ENCODE results near the gene CAV3.

The CAV3 gene

DNA sequence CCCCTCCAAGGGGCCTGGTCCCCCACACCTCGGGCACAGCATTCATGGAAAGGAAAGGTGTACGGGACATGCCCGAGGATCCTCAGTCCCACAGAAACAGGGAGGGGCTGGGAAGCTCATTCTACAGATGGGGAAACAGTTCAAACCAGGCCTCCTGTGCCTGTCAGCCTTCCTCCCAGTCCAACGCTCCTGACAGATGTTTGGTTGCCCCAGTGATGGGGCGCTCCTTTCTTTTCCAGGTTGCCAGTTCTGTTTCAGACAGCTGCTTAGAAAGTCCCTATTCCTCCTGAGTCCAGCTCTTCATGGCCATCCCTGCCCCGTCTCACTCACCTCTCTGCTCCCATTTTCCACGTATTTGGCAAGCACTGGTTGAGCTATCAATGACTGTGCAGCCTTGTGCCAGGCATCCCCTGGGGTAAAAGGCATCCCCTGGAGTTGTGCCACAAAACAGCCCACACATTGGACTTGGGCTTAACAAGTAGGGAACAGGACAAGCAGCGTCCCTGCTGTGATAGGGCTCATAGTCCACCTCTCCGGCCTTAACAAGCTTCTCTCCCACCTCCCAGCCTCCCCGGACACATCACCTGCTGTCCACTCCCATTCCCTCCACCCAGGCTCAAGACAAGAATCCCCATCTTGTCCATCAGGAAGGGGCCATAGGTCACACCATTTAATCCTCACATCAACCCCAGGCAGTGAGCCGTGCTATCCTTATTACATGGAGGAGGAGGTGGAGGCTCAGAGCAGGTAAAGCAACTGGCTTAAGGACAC is 29.2 kb downstream of the CAV3 start:
- DNase-seq (ENCODE audit: low spot score), result no peak

DNA sequence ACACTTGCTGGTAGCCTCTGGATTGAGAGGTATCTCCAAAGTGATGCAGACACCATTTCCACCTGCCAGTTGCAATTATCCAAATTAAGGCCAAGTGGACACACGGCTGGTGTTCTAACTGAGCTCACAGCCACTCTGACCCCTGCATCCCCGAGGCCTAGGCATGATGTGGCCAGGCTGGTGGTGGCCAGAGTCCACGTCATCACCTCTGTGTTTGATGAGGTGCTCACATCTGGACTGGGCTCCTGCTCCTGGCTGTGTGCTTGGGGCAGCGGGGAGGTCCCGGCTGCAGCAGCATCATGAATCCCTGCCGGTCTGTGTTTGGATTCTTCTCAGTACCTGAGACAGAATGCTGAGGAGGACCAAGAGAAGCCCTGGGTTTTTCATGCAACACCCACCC is 30.9 kb downstream of the CAV3 start:
- DNase-seq (ENCODE audit: low spot score), result no peak

DNA sequence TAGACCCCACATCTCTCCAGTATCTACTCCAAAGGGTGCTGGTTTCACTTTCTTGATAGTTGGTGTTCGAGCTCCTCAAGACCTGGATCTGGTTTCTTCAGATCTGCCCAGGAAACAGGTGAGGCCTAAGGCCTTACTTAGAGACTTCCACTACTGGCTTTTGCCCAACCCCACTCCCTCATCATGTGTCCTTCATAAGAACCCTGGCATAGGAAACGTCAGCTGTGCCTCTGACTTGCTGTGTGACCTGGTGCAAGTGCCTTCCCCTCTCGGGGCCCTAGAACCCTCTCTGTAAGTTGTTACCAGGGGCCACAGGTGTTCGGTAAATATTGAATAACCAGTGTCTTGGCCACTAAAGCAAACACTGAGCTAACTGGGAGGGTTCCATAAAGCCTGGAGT is 31.9 kb downstream of the CAV3 start:
- DNase-seq (ENCODE audit: low spot score), result no peak

DNA sequence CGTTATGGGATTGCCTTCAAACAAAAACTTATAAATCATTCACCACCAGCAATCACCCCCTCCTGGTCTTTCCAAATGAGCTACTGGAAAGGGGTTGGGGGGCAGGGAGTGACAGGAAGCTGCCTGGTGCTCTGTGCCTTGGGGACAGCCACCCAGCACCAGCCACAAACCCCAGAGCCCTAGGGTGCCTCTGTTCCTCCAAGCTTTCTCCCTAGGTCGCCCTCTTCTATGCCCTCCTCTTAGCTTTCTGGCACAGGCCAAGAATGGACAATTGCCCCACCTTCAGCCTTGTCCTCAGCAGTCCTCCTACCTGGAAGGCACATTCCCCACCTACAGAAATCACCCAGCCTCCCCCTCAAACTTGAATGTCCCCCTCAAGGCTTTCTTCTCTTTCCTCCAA is 32.5 kb downstream of the CAV3 start:
- DNase-seq (ENCODE audit: low spot score), result no peak

DNA sequence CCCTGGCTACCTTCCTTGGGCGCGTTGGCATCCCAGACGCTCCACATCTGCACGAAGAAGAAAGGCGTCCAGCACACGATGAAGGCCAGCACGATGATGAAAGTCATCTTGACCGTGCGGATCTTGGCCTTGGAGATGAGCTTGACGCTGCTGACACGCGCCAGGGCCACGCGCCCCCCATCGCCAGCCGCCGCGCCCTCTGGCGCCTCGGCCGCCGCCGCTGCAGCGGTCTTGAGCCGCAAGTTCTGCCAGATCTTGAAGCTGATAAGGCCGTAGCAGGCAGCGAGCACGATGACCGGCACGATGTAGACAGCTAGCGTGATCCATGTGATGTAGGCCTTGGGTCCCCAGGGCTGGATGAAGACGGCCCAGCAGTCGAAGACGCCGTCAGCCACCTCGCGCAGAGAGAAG is 33.7 kb downstream of the CAV3 start:
- no peak for DNase-seq (ENCODE audit: low spot score)

DNA sequence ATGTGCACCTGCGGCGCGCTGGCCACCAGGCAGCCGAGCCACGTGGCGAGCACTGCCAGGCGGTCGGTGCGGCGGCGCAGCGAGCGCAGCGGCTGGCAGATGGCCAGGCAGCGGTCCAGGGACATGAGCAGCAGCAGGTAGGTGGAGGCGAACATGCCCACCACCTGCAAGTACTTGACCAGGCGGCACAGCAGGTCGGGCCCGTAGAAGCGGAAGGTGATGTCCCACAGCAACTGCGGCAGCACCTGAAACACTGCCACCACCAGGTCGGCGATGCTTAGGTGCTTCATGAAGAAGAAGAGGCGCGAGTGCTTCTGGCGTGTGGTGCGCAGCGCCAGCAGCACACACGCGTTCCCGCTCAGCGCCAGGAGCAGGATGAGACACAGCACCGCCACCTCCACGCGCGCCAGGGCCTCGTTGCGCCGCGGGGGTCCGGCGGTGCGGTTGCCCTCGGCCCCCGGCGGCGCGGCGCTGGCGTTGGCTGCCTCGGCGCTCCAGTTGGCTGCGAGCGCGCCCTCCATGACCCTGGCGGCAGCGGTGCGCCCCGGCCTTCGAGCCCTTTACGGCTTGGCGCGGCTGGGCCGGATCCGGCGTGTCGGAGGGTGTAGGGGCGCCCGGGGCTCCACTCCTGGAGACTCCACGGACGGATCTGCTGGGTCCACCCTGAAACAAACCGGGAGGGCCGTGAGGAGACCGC is 34.2 kb downstream of the CAV3 start:
- peak; percentile 67 for DNase-seq (ENCODE audit: low spot score)

DNA sequence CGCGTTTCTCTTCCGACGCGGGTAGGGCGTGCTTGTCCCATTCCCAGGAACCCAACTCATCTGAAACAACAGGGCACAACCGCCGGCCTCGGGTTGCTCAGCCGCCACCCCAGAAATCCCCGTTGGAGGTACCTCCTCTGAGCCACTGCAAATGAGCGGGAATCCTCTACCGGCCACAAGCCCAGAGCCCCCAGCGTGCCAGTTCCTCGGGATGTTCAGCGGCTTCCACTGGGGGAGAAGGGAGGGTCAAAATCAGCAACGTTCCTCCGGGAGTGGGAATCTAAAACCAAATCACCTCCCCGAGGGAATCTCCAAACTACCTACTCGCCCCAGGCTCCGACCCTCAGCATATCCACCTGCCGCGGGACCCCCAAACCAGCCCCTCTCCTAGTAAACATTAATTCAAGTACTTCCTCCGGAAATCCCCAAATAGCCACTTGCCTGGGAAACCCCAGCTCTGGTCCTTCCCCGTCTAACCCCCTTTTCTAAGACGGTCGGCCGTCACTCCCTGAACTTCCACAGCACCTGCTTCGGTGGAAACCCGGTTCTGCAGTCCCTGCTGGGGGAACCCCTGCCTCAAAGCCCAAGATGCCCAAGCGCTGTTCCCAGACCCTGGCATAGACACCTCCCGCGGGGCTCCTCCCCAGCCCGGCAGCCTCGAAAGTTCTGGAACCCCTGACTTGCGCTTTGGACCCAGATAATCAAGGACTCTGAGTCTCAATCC is 34.9 kb downstream of the CAV3 start:
- peak; percentile 18 for DNase-seq (ENCODE audit: low spot score)

DNA sequence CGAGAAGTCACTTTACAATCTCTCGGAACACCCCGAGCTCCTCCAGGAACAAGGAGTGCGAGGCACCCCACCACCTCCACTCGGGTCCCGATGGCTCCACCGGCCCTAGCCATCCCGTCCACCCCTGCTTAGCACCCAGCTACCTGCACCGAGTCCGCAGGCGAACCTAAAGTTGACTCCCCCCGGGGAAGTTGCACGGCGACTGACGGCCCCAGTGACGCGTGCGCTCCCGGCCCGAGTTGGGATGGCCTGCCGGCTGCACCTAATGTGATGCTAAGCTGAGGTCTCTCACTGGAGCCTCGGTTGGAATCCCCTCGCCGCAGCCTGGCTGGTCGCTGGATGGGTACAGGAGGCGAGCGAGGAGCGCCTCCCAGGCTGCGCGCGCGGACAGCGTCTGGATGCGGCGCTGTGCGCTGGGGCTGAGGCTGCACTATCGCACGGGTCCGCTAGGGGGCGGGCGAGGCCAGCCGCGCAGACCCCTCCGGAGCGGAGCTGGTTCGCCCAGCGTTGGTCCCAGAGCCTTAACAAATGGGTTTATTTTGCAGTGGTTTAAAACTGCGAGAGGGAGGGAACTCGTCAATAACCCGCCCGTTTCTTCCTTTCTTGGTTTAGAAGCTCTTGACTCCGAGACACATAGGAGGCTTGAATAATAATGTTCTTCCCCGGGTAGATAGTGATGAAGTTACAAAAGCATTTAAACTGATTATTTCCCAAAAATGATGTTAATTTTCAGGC is 35.7 kb downstream of the CAV3 start, which contains the start of gene OXTR:
TSS of gene OXTR (minus strand) at position 526 of the 735 bp plus-strand sequence. CDS start 1,426 bp downstream, outside the sequence.
- peak; percentile 82 for DNase-seq (ENCODE audit: low spot score)

DNA sequence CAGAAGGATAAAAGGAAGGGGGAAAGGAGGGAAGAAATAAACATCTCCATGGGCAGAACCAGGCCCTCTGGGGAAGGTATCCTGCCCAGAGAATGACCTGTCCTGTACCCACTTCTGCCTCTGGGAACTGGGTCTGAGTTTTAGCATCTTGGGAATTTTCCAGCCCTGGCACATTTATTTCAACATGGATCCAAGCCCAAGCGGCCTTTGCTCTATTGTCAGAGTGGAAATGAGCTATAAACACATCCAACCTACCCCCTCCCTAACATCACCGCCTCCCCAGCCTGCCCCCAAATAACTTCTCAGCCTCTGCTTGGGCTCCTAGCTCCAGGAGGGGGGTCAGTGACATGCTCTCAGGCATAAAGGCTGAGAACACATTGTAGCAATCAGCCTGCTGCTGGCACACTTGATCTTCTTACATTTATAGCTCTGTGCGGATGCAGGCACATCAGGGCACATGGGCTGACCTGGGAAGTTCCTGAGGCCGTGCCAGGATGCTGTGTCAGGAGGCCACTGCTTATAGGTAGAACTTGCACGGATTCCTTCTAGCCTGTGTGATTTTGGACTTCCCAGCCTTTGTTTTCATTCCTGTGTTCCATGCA is 40.4 kb downstream of the CAV3 start:
- DNase-seq (ENCODE audit: low spot score), result no peak

DNA sequence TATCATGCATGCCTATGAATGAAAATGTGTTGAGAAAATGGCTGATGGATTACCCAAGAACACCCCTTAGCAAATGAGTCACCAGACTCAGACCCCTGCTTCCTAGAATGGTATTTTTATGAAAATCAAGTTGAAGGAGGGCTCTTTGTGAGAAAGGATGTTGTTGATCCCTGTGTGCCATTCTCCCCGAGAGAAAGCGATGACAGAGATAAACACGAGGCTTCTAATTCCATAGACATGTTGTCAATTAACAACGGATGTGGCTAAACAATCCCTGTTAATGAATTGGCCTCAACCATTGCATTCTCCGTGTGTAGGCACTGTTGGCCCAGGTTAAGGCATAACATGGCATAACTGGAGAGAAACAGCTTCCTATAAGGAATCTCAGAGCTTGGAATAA is 41.6 kb downstream of the CAV3 start:
- no peak for DNase-seq (ENCODE audit: low spot score)

DNA sequence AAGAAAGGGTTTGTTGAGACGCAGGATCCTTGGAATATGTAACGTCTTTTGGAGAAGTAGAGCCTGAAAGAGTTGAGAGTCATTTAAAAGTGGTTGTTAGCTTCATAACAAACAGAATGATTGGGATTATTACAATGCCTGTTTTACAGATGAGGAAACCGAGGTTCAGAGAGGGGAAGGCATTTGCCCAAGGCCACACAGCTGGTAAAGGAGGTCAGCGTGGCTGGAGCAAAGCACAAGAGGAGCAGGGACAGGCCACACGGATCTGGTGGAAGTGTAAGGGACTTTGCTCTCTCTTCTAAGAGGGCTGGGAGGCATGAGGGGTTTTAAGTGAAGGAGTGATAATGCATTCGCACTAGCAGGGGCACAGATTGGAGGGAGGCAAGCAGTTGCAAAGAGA is 42.0 kb downstream of the CAV3 start:
- DNase-seq (ENCODE audit: low spot score), result no peak

DNA sequence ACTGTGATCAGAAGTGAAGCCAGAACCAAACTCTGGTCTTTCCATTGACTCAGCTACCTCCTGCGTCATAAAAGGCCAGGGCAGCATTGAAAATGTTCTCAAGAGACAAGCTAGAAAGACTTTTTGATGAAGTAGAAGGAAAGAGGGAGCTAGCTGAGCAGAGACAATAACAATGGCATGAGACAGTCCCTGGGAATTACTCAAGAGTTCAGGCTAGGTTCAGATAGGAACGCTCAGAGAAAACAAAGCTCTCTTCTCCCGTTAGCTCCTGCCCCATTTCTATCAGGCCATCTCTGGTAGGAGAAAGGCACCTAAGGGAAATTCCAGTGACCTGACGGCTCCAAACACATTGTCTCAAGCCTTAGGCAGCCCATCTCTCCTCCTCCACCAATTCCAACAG is 42.8 kb downstream of the CAV3 start:
- DNase-seq (ENCODE audit: low spot score), result no peak

DNA sequence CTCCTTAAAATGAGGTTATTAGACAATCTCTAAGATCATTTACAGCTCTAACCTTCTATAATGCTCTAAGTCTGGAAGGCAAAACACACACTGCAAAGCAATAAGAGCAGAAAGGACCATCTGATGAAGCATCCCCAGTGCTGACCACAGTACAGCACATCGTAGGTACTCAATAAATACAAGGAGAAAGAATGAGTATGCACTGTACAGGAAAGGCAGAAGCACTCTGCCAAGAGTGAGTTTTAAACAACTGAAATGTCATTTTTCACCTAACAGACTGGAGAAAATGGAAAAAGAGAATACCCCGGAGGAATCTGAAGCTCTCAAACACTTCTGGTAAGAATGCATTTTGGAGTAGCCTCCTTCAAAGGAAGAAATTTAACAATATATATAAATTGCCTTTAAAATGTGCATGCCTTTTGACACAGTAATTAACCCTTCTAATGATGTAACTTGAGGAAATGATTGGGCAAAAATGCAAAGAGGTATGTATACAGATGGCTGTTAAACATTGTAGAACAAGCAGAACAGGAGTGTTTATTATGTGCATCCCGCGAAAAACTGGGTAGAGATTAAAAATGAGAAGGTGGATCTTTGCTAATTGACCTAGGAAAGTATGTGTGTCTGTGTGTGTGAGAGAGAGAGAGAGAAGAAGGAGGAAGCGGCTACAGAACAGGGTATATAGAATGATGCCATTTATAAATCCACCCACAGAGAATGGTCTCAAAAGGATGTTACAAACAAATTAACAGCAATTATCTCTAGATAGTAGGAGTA is 43.8 kb downstream of the CAV3 start:
- no peak for DNase-seq (ENCODE audit: low spot score)

DNA sequence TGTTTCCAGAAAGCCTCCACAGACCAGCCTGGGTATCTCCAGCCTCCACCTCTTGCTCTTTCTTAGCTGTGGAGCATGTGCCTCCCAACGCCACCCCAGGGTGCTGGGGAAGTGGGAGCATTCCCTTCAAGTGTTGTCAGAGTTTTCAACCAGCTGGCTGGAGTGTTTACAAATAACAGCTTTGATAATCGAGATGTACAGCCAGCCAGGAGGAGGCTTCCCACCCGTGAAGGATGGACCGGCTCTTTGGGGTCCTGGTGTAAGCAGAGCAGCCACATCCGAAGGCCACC is 44.3 kb downstream of the CAV3 start:
- DNase-seq (ENCODE audit: low spot score), result no peak

DNA sequence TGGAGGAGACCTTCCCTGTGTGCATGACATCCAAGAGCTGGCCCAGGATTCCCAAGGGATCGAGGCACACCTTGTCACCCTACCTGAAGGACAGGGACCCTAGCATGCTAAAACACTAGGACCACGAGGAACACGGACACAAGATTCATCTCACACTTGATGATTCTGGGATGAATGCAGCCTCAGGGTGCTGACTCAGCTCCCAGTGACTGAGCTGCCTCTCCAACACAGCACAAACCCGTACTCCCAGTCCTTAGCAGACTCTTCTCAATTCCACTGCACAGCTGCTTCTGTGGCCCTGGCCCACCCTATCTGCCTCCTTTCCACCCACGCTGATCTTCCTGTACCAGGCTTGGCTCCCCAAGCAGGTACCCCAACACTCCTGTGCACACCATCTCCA is 44.9 kb downstream of the CAV3 start:
- DNase-seq (ENCODE audit: low spot score), result no peak

DNA sequence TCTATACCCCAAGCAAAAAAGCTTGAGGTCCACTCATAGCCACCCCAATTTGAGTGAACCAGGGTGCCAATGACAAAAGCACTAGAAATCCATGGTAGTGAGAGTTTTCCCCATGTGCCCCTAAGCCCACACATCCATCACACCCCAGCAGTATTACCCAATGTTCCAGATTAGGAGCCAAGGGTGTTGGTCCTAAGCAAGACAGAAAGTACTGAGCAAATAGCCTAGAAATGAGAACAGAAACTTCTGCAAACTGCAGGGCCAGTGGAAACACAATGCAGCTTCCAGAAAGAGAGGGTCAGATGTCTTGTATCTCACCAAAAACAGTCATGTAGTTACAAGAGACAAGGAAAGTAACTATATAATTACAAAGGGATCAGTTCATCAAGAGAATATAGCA is 46.7 kb downstream of the CAV3 start:
- DNase-seq (ENCODE audit: low spot score), result no peak

DNA sequence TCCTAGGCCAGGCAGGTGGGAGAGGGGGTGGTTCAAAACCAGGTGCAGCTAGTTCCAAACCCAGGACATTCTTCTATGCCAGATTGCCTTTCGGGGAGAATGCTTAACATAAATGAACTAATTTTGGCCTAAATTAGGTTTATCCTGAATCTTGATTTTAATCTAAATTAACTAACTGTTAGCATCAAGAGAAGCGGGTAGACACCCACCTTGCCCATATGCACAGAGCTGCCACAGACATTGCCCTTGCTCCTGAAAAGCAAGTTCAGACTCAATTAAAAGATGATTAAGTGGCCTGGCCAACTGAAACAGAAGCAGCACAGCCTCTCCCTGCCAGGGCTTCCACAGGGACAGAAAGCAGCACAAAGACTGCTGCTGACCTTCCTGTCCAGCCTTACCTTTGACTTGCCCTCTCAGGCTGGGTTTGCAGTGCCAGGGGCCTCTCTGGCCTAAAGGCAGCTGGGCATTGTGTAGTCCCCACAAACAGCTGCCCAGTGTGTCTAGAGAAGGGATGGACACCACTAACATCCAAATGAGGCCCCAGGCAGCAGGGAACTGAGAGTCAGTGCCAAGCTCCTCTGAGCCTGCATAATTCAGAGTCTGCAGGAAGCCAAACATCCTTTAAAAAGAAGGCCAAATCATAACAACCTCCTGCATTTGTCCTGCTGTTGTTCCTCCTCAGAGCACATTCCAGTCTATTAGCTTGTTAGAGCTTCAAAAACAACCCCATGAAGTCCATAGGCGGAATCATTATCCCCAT is 51.3 kb downstream of the CAV3 start:
- no peak for DNase-seq (ENCODE audit: low spot score)

DNA sequence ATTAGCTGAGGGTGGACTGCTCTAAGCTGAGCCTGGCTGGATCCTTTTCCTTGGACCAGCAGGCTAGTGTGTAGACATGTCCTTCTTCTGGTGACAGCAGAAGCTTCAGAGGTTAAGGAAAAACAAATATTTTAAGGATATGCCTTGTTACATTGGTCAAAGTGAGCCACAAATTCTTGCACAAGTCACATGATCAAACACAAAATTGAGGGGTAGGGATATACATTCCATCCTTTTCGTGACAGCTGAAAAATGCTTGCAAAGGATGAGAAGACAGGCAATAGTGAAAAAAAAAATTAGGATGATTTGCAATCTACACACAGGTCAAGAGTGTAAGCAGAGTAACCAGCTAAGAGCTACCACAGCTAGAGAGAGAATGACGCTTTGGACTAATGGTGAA is 56.9 kb downstream of the CAV3 start:
- DNase-seq (ENCODE audit: low spot score), result no peak

DNA sequence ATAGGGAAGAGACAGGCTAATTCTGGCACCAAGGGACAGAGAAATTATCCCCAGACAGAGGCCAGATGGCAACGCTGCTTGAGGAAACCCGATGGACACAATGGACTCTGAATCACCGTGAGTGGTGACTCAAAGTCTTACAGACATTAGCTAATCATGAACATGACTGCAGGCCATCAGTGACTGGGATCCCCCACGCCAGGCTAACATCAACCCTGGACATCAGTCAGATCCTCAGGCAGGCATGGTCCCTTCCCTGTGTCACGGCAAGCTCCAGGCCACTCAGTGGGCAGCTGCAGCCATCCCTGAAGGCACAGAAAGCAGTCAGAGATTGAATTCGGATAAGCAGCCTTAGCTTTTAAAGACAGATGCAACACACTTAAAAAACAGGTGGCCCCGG is 59.6 kb downstream of the CAV3 start:
- no peak for DNase-seq (ENCODE audit: low spot score)

DNA sequence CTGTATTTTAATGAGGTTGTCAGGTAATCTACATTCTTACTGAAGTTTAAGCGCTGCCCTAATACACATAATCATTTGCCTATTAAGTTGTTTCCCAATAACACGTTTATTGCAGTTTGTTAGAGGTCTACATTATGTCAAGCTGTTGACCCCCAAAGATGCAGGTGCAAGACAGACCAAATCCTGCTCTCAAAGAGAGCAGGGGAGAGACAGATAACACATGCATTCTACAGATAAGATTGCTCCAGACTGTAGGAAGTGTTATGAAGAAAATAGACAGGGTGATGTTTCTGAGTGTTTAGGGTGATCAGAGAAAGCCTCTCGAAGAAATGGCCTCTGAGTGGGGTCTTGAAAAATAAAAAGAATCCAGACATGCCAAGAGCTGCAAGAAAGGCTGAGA is 60.6 kb downstream of the CAV3 start:
- no peak for DNase-seq (ENCODE audit: low spot score)

All from germinal center (tissue), 1 donor.